HG03066 (cell line): Measurements from ENCODE around the gene DOC2A.
"Not testable (repeated sequence)": the region's sequence is repeated elsewhere in the genome, so short reads cannot be mapped to it uniquely, and the experiment has no call there.

Experiments used
- ATAC-seq: cut with Tn5 transposase; IDR thresholded peaks from one replicate; pipeline ENCODE4 v1.9.1; 2021; ENCODE audit warnings: low read depth; ENCODE audit not compliant: unreplicated experiment

Gene DOC2A

DNA sequence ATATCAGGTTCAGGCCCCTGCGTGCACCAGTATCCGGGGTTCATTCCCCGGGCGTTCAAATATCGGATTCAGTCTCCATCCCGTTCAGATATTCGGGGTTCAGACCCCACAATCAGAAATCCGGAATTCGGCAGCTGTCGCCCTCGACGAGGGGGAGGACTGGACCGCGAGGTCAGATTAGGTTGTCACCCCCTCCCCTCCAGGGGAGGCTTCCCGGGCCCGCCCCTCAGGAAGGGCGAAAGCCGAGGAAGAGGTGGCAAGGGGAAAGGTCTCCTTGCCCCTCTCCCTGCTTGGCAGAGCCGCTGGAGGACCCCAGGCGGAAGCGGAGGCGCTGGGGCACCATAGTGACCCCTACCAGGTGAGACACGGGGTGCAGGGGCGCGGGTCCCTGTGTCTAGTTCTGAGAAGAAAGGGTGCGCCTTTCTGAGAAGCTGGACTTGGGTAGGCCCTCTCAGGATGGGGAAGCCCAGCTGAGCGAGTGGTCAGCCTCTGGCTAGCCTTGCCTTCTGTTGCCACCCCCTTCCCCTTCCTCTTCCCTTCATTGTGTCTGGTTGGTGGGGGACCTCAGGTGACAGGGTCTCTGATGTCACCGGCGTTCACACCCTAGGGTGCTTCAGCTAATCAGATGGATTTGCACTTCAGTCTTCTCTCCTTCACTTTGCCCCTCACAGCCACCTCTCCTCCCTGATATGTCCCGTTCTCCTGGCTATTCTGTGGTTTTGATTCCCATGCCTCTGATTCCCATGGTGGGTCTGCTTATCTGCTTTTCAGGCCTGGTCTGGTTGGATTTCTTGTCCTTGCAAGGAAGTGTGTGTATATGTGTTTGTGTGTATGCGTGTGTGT is 36.3 kb downstream of the DOC2A start:
- no peak for ATAC-seq

DNA sequence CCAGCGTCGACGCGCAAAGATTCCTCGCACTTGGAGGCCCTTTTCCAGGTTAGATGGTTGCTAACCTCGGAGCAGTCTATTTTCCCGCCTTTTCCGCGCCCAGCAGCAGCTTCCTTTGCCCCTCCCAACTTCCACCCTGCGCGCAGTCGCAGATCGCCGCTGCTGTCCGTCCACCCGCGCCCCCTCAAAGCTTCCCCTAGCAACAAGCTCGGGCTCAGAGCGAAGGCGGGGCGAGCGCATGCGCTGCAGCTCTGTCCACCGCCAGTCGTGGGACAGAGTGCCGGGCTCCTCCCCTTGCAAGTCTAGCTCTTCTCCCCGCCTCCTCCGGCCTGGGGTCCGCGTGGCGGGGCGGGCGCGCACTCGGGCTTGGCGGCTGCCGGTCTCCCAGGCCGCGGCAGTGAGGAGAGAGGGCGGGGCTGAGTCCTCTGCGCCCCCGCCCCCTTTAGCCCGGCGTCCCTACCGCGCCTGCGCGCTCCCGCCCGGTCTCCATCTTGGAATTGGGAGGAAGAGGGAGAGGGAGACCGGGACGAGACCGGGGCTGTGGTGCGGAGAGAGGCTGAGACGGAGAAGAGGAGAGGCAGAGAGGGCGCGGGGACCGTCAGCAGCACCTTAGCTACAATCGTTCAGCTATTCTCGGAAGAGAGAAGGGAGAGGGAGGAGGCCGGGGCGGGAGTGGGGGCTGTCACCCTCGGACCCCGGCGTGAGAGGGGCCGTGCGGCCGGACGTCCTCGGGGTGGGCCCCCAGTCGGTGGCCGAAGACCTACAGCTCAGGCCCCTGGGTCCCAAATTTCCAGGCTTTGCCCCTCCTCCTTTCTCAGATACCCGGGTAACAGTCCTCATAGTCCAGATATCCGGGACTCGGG is 37.2 kb downstream of the DOC2A start, which contains the start of gene TAOK2:
TAOK2 (plus strand) TSS at position 485 of the 863 bp plus-strand sequence. CDS start 3,905 bp downstream, outside the sequence.
- ATAC-seq: no peak

DNA sequence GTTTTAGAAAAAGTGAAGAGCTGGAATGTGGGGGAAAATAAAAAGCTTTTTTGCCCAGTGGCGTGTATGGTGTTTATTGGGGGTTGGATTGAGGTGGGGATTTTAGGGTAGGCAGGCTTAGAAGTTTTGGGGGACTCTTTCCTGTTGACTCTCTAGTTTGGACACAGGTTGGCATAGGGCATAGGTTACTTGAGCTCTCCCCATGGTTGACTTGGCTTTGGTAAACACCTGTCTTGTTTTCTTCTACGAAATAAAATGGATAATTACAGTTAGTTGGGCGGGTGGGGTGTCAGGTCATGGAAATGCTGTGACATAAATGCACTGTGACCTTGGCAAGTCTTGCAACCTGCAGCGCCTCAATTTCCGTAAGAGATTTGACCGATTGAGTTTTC is 37.8 kb downstream of the DOC2A start:
- ATAC-seq: no peak

DNA sequence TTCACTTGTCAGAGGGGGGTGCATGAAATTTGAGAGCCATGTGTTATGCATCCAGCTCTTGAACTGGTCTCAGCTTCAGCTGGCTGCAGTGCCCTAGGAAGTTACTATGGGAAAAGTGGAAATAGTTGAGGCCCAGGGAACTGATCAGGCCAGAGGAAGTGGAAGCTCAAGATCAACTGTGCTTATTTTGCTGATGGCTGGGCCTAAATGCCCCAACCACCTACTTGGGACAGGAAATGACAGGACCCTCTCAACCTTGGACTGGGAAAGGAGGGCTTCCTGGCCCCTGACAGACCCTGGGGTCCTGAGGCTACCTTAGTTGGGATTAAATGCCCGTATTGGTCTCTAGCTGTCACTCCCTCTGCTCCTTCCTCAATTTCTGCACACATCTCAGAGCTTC is 38.3 kb downstream of the DOC2A start:
- ATAC-seq: no peak

DNA sequence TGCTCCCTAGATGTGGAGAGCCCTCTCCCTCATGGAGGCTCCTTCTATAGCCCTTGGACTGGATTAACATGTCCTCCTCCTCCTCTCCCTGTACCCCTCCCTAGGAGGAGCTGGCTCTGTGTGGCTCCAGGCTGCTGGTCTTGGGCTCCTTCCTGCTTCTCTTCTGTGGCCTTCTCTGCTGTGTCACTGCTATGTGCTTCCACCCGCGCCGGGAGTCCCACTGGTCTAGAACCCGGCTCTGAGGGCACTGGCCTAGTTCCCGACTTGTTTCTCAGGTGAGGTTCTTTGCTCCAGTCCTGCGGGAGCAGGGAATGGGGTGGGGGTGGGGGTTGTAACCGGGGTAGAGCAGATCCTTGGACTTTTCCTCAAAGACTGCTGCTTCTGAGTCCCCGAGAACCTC is 39.5 kb downstream of the DOC2A start:
- ATAC-seq: no peak

DNA sequence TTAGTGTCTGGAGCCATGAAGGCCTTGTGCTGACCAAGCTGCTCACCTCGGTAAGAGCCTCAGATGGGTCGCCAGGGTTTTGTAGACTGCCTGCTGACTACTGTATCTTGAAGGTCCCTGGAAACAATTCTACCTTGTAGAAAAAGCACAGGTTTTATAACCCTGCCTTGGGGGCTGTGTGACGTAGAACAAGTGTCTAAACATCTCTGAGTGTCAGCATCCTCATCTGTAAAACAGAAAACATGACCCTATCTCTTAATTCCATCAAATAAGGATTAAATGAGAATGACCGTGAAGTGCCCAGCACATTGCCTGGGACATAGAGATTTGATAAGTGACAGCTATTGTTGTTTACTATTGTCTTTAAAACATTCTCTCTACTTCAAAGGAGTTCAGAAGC is 42.6 kb downstream of the DOC2A start:
- no peak for ATAC-seq

DNA sequence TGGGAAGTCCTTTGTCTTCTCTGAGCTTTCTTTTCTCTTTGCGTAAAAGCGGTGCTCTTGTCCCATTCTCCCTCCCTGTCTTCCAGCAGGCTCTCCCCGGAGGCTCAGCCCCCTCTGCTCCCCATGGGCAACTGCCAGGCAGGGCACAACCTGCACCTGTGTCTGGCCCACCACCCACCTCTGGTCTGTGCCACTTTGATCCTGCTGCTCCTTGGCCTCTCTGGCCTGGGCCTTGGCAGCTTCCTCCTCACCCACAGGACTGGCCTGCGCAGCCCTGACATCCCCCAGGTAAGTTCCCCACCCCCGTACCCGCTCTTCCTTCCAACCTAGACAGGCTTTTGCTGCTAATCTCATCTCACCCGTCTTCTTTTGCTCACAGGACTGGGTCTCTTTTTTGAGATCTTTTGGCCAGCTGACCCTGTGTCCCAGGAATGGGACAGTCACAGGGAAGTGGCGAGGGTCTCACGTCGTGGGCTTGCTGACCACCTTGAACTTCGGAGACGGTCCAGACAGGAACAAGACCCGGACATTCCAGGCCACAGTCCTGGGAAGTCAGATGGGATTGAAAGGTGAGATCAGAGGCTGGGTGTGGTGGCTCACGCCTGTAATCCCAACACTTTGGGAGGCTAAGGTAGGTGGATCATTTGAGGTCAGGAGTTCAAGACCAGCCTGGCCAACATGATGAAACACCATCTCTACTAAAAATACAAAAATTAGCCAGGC is 47.6 kb downstream of the DOC2A start:
- ATAC-seq: no peak

DNA sequence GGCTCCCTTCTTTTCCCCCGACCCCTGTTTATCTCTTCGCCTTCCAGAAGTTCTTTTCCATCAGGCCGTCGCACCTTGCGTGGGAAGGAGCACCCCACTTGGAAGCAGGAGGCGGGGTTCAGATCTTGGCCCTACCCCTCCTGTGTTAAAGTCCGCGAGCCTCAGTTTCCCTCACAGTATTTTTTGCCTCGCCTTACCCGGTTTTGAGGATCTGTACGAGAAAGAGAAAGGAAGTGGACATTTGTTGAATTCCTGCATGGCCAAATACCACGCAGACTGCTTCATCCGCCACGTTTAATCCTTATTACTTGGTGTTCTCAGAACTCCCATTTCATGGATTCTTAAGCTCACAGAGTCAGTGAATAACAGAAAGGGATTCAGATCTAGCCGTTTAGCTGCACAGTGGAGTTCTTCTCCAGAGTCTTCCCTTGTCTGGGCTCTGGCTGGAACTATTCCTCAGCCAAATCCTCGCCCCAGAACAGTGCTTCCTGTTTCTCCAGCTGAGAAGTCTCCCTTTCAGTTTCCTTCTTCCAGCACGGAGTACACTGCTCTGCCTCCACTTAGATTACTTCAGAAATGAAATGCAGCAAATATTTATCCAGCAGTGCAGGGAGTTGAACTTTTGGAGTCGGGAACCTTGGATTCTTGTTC is 48.4 kb downstream of the DOC2A start:
- peak; percentile 10 for ATAC-seq

DNA sequence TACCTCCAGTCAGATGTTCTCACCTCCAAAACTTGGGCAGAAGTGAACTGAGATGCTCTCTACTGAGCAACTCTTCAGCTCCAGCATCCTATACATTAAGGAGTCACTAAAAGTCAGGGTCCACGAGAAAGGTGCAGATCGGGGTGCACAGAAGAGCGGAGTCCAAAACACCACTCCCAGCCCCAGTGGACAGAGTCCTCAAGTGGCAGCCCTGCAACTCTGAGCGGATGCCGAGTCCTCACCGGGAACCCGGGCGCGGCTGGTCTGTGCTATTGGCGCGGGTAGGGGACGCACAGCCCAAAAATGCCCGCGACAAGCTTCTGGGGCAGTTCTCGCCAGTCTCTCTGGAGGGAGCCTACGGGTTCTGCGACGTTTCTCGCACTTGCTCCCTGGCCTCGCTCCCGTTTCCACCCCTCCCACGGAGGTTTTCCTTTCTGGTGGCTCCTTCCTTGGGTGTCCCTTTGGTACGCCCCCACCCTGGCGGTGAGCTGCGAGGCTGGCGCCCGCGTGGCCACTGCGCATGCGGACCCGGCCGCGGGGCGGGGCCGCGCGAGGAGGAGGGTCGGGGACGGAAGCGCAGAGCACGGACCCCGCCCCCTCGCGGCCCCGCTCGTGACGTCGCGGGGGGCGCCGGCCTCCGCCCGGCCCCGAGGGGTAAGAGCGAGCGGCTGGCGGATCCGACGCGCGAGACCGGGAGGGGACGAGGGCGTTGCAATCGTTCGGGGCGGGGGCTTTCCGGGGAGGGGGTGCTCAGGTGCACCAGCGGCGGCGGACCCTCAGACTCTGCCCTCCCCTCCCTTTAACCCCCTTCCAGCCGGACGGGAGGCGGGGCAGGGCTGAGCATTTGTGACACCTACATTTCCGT is 49.1 kb downstream of the DOC2A start, which contains the start of gene TMEM219:
TMEM219 (plus strand) TSS at position 601 of the 865 bp plus-strand sequence. CDS start 1,065 bp downstream, outside the sequence.
- ATAC-seq: peak; percentile 74

DNA sequence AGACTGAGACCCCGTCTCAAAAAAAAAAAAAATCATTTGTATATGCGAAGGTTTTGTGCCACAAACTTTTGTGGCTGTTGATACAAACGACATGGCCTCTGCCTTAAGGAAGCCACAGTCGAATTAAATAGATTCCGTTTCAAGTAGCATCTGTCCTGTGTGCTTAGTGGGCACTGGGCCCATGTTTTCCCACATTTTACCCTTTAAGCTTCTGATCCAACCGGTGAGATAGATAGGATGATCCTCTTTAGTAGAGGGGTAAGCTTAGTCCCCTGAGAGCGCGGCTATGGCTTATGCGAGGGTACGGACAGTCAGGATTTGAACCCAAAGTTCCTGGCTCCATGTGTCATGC is 49.7 kb downstream of the DOC2A start:
- no peak for ATAC-seq

DNA sequence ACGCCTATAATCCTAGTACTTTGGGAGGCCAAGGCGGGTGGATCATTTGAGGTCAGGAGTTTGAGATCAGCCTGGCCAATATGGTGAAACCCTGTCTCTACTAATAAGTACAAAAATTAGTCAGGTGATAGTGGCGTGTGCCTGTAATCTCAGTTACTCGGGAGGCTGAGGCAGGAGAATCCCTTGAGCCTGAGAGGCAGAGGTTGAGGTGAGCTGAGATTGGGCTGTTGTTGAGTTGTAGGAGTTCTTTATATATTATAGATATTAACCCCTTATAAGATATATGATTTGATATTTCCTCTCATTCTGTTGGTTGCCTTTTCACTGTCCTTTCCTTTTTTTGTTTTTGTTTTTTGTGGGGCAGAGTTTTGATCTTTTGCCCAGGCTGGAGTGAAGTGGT is 51.0 kb downstream of the DOC2A start:
- not testable (repeated sequence) for ATAC-seq

DNA sequence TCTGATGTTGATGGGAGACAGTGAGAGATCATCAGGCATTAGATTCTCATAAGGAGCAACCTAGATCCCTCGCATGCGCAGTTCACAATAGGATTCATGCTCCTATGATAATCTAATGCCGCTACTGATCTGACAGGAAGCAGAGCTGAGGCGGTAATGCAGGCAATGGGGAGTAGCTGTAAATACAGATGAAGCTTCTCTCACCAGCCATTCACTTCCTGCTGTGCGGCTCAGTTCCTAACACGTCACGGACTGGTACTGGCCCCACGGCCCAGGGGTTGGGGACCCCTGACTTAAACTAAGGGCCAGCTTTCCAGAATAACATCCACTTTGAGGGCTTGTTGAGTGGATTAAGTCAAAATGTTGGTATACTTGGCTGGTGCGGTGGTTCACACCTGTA is 51.5 kb downstream of the DOC2A start:
- no peak for ATAC-seq

DNA sequence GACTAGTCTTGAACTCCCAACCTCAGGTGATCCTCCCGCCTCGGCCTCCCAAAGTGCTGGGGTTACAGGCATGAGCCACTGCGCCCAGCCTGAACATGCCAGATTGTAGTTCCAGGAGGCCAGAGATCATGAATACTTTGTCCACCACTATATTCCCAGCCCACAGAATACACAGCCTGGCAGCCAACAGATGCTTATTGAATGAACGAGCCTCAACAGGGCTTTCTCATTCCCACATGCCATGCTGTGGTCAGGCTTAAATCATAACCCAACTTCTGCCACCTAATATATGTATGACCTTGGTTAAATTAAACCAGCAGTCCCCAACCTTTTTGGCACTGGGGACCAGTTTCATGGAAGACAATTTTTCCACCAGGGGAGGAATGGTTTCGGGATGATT is 52.1 kb downstream of the DOC2A start:
- ATAC-seq: no peak
